ENCODE data around the gene PLD6. TPM values are rescaled to one million over a fixed set of nuclear protein-coding genes. Genes with fewer than 3 reads are reported as not detected.
"Not testable (repeated sequence)": the region's sequence is repeated elsewhere in the genome, so short reads cannot be mapped to it uniquely, and the experiment has no call there.

The PLD6 gene
- total and polyA plus RNA-seq, 3 donors from 2014 or later: 39.9 to 44.2 (median 41.5) TPM

- TF ChIP-seq CTCF (IDR thresholded peaks at IDR 0.05) (no peak), POLR2A (IDR thresholded peaks at IDR 0.05) (no peak)
- no peak for DNase-seq
- H3K27me3 ChIP-seq: no peaks in the 10 kb centered on the region
- no peak overlapping the region for H3K4me3 ChIP-seq
- no peaks in the 10 kb centered on the region for H3K36me3 ChIP-seq (ENCODE audit: low read depth, missing control alignments)
- H3K9me3 ChIP-seq: no peaks in the 10 kb centered on the region
- intact Hi-C loops (cut with DNase I; ENCODE audit: low total_unique reads): no loop called here
- H3K4me1 ChIP-seq: peaks cover 26% of the 10 kb centered on the region
- H3K27ac ChIP-seq: no peak overlapping the region
These were observed 9.4 kb downstream of the PLD6 start for GRCh38 chr17:17196776-17197175.

- 91 to 95% methylated on average over 5 of the region's 5 CpGs for WGBS, 2 donors
- H3K36me3 ChIP-seq (ENCODE audit: low read depth, missing control alignments): not testable (repeated sequence)
These were observed 10.7 kb downstream of the PLD6 start for GRCh38 chr17:17195466-17195865.

GRCh38 chr17:17191961-17192381 lies 14.2 kb downstream of the PLD6 start:
- Histone ChIP-seq H3K27me3 (no peaks in the 10 kb centered on the region), H3K9me3 (no peaks in the 10 kb centered on the region), H3K4me3 (no peak overlapping the region), H3K27ac (peak overlapping the region; percentile 14 to 67), H3K36me3 (ENCODE audit: low read depth, missing control alignments) (no peaks in the 10 kb centered on the region), H3K4me1 (peaks cover 27% of the 10 kb centered on the region)
- TF ChIP-seq CTCF (IDR thresholded peaks at IDR 0.05) (no peak), POLR2A (IDR thresholded peaks at IDR 0.05) (no peak)
- DNase-seq: no peak
- 45 to 49% methylated on average over 10 of the region's 10 CpGs for WGBS, 2 donors
- intact Hi-C loops (cut with DNase I; ENCODE audit: low total_unique reads): no loop called here

More at GRCh38 chr17:17195466-17195865, 10.7 kb downstream of the PLD6 start:
- H3K27me3 ChIP-seq; H3K27ac ChIP-seq; H3K4me3 ChIP-seq; H3K9me3 ChIP-seq; DNase-seq; intact Hi-C loops (cut with DNase I; ENCODE audit: low total_unique reads): not testable (repeated sequence)
- H3K4me1 ChIP-seq: peaks cover 29% of the 10 kb centered on the region

- 27 to 54% methylated on average over 7 to 11 of the region's 11 CpGs for WGBS, 2 donors
- no peaks in the 10 kb centered on the region for H3K36me3 ChIP-seq (ENCODE audit: low read depth, missing control alignments)
- peaks cover 33% of the 10 kb centered on the region for H3K4me1 ChIP-seq
- H3K4me3 ChIP-seq: no peak overlapping the region
- peak overlapping the region; percentile 14 to 67 for H3K27ac ChIP-seq
- no peak for TF ChIP-seq POLR2A (IDR thresholded peaks at IDR 0.05)
- TF ChIP-seq CTCF (IDR thresholded peaks at IDR 0.05): no peak
- H3K27me3 ChIP-seq: no peaks in the 10 kb centered on the region
- intact Hi-C loops (cut with DNase I; ENCODE audit: low total_unique reads): no loop called here
- DNase-seq: peak; percentile 73
- no peaks in the 10 kb centered on the region for H3K9me3 ChIP-seq
These were observed 14.8 kb downstream of the PLD6 start for GRCh38 chr17:17191346-17191792.

GRCh38 chr17:17190188-17190587 lies 15.9 kb downstream of the PLD6 start:
- no peak overlapping the region for H3K4me3 ChIP-seq
- no peaks in the 10 kb centered on the region for H3K9me3 ChIP-seq
- H3K27ac ChIP-seq: peak overlapping the region in 1 of 2 donors; percentile 19
- peaks cover 36% of the 10 kb centered on the region for H3K4me1 ChIP-seq
- TF ChIP-seq POLR2A (IDR thresholded peaks at IDR 0.05) (no peak), CTCF (IDR thresholded peaks at IDR 0.05) (no peak)
- H3K36me3 ChIP-seq (ENCODE audit: low read depth, missing control alignments): no peaks in the 10 kb centered on the region
- no peaks in the 10 kb centered on the region for H3K27me3 ChIP-seq
- WGBS, 2 donors: 36 to 45% methylated on average over 7 of the region's 7 CpGs
- DNase-seq: no peak
- intact Hi-C loops (cut with DNase I; ENCODE audit: low total_unique reads): no loop called here

Measured in testis (tissue), 3 donors.